DMS153 treated with DMSO at 0.1 percent for 48 hours (cell line): ENCODE data around the gene RBL1.
"Not testable (repeated sequence)": the region's sequence is repeated elsewhere in the genome, so short reads cannot be mapped to it uniquely, and the experiment has no call there.

ENCODE experiments used
- DNase-seq: peaks from one replicate; lab custom pipeline; 2025; ENCODE audit not compliant: unreplicated experiment; lab: John Stamatoyannopoulos, UW

RBL1 gene

DNA sequence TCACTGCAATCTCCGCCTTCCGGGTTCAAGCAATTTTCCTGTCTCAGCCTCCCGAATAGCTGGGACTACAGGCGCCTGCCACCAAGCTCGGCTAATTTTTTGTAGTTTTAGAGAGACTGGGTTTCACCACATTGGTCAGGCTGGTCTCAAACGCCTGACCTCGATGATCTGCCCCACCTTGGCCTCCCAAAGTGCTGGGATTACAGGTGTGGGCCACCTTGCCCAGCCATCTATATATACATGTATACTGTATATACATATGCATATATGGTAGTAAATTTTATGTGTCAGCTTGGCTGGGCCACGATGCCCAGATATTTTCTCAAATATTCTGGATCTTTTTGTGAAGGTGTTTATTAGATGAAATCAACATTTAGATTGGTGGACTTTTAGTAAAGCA, 18.8 kb downstream of the RBL1 start:
- no peak for DNase-seq

- DNase-seq, result no peak
Observed at GRCh38 chr20:37075932-37076685, 19.7 kb downstream of the RBL1 start.

GRCh38 chr20:37072293-37073196, 23.3 kb downstream of the RBL1 start:
- no peak for DNase-seq

DNA sequence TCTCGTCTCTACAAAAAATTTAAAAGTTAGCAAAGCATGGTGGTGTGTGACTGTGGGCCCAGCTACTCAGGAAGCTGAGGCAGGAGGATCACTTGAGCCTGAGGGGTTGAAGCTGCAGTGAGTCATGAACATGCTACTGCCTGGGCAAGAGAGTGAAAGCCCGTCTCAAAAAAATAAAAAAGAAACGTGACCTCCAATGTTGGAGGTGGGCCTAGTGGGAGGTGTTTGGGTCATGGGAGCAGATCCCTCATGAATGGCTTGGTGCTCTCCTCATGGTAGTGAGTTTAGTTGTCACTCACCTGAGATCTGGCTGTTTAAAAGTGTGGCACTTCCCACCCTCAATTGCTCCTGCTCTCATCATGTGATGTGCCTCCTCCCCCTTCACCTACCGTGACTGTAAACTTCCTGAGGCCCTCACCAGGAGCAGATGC, 24.3 kb downstream of the RBL1 start:
- no peak for DNase-seq

- not testable (repeated sequence) for DNase-seq
Observed at GRCh38 chr20:37069563-37069962, 26.2 kb downstream of the RBL1 start.

DNA sequence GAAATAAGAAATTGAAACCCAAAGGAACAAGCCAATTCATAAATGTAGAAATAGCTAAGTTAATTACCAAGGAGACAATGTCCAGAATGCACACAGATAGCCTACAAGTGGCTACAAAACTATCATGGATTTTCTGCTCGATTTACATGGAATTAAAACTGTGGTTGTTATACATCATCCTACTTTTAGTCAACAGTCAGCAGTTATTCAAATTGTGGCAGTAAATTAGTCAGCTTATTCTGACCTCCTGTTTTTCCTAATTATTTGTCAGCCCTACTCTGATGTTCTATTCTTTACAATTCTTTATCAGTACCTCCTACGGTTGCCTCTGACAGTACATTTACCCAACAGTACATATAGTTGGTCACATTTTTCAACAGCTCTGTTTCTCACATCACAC, 29.6 kb downstream of the RBL1 start:
- DNase-seq, result no peak

DNA sequence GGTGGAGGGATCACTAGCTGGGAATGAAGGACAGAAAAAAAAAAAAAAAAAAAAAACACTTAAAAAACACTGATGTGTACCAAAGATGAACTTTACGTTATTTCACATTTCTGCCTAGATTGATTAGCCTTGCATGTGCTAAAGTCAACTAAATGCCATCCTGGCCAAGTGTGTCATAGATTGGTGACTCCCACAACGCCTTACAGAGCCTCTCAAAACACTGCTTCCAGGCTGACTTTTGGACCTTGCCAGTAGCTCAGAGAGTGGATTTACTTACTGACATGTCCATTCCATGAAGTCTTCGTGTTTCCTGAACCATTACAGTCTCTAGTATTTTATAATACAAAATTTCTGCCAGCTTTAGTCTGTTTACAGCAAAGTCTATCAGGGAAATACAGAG, 40.5 kb downstream of the RBL1 start:
- no peak for DNase-seq

DNA sequence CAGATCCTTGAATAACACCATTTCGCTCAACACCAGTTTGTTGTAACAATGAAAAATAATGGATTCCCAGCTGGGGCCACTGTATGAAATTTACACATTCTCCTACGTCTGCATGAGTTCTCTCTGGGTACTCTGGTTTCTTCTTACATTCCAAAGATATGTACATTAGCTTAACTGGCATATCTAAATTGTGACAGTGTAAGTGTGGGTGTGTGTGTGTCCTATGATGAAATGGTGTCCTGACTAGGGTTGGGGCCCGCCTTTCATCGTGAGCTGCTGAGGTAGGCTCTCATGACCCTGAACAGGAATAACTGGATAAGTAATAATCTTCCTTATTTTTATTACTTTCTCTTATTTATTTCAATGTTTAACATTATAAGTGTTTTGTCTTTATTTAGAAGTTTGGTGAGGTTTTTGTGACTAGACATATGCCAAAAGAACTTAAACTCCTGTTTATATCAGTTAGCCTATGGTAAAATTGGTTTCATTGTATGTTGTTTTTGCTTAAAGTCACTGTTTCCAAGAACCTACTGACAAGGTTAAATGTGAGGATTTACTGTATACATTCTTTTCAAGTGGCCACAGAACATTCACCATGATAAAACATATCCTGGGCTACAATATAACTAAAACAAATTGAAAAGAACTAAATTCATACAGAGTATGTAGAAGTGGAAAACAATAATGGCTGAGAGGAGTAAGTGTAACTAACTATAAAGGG, 42.4 kb downstream of the RBL1 start:
- no peak for DNase-seq

- DNase-seq, result no peak
Observed at GRCh38 chr20:37042986-37043972, 52.5 kb downstream of the RBL1 start.

DNA sequence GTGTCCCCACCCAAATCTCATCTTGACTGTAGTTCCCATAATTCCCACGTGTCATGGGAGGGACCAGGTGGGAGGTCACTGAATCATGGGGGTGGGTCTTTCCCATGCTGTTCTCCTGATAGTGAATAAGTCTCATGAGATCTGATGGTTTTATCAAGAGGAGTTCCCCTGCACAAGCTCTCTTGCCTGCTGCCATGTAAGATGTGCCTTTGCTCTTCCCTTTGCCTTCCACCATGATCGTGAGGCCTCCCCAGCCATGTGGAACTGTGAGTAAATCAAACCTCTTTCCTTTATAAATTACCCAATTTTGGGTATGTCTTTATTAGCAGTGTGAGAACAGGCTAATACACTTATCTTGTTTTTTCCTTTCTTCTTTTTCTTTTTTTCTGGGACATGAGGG, 56.4 kb downstream of the RBL1 start:
- not testable (repeated sequence) for DNase-seq

GRCh38 chr20:37032077-37032476, 63.7 kb downstream of the RBL1 start:
- DNase-seq, result no peak

GRCh38 chr20:37020636-37021035, 75.2 kb downstream of the RBL1 start:
- DNase-seq, result no peak

DNA sequence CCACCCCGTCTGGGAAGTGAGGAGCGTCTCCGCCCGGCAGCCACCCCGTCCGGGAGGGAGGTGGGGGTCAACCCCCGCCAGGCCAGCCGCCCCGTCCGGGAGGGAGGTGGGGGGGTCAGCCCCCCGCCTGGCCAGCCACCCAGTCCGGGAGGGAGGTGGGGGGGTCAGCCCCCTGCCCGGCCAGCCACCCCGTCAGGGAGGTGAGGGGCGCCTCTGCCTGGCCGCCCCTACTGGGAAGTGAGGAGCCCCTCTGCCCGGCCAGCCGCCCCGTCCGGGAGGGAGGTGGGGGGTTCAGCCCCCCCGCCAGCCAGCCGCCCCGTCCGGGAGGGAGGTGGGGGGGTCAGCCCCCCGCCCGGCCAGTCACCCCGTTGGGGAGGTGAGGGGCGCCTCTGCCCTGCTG, 83.2 kb downstream of the RBL1 start:
- not testable (repeated sequence) for DNase-seq

- not testable (repeated sequence) for DNase-seq
Observed at GRCh38 chr20:37011858-37012257, 83.9 kb downstream of the RBL1 start.

DNA sequence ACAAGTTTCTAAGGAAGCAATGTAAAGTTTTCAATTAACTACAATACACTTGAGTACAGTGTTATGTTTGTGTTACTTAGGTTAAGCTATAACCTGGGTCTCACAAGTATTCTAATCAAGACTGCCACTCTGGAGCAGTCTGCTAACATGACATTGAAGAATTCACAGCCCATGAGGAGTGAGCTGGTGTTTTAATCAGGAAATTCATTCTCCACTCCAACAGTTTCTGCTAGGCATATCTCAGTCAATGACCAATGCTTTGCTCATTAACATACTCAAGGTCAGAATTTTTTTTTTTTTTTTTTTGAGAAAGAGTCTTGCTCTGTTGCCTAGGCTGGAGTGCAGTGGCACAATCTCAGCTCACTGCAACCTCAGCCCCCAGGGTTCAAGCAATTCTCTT, 84.7 kb downstream of the RBL1 start:
- DNase-seq, result no peak

- DNase-seq, result no peak
Observed at GRCh38 chr20:37007898-37008649, 87.7 kb downstream of the RBL1 start.

DNA sequence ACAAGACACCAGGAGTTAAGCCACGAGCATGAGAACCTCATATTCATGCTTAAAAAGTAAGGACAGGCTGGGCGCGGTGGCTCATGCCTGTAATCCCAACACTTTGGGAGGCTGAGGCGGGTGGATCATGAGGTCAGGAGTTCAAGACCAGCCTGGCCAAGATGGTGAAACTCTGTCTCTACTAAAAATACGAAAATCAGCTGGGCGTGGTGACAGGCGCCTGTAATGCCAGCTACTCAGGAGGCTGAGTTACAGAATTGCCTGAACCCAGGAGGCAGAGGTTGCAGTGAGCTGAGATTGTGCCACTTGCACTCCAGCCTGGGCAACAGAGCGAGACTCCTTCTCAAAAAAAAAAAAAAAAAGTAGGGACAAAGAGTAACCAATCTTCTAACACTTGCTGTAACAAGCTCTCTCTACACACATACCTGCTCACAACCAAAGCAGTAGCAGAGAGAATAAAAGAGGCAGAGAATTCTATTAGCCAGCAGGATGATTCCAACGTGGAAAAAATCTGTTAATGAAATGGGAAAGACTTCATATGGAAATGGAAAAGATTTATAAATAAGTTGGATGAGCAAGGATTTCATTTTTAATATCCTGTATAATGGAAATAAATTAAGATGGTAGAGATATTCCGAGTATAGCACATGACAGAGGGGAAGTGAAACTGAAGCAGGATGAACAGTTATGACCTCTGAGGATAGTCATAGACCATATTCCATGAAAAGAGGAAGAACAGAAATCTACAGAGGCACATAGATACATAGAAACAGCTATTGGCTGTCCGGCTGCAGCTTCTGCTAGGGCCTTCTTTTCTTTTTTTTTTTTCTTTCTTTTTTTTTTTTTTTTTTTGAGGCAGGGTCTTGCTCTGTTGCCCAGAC, 90.5 kb downstream of the RBL1 start:
- DNase-seq, result not testable (repeated sequence)

DNA sequence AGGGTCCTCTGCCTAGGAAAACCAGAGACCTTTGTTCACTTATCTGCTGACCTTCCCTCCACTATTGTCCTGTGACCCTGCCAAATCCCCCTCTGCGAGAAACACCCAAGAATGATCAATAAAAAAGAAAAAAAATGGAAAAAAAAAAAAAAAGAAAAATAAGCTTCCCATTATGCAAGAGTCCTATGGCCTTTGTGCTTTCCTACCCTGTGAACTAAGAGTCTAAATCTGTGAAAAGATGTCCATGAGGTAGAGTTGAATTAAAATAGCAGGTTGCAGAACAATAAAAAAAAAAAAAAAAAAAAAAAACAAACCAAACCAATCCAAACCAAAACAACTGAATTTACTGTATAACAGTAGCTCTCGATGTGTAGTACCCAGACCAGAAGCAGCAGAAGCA, 94.2 kb downstream of the RBL1 start:
- DNase-seq, result not testable (repeated sequence)

GRCh38 chr20:37000171-37000570, 95.6 kb downstream of the RBL1 start:
- not testable (repeated sequence) for DNase-seq
